ENCODE results near the gene INTS12.

The INTS12 gene

DNA sequence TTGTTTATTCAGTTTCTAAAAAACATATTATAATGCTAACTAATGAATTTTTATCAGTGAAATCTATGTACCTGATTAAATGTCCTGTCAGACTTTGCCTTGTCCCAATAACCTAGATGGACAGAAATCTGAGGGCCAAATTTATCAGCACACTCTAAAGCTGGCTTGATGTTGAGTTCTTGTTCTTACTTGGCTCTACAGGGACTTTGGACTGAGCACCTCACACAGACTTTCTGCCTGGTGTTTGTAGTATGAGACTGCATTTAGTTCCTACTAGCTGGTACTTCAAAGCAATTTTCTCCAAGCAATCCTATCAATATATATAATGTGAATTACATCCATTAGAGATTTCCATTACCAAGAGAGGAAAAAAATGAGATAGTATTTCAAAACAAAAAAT lies 37.8 kb downstream of the INTS12 start:
- Histone ChIP-seq H3K4me3 (ENCODE audit: insufficient read depth in 1 of 2, low read depth in 1 of 2, low read length in 2 of 2) (no peak overlapping the region), H2AFZ (ENCODE audit: low read depth, low read length) (no peak overlapping the region), H2BK15ac (ENCODE audit: low read depth, poor library complexity, severe bottlenecking) (no peak overlapping the region), H3K4ac (ENCODE audit: low read depth in 1 of 2, low read length in 2 of 2) (no peak overlapping the region), H3K18ac (ENCODE audit: low read depth in 1 of 2, low read length in 2 of 2) (no peak overlapping the region), H3K36me3 (ENCODE audit: control insufficient read depth in 1 of 2, insufficient read depth in 2 of 2, low read depth in 1 of 2, low read length in 2 of 2) (no peaks in the 10 kb centered on the region), H3K79me1 (replicated peaks; ENCODE audit: low read length, poor library complexity, severe bottlenecking) (no peaks in the 10 kb centered on the region), H2BK5ac (ENCODE audit: low read depth, low read length, poor library complexity, severe bottlenecking) (no peak overlapping the region), H3K4me2 (ENCODE audit: low read length, poor library complexity, severe bottlenecking) (no peak overlapping the region), H2BK12ac (ENCODE audit: low read length in 2 of 2) (no peak overlapping the region), H2BK120ac (ENCODE audit: low read depth, low read length) (no peak overlapping the region), H3K9ac (ENCODE audit: low read length) (no peak overlapping the region), H4K91ac (ENCODE audit: low read length) (no peak overlapping the region), H3K14ac (ENCODE audit: low read length in 2 of 2) (no peak overlapping the region), H3K4me1 (ENCODE audit: control insufficient read depth, insufficient read depth, low read depth, low read length) (no peaks in the 10 kb centered on the region), H3K27ac (ENCODE audit: low read length, poor library complexity, severe bottlenecking) (no peak overlapping the region), H4K8ac (ENCODE audit: low read length) (no peak overlapping the region), H3K9me3 (ENCODE audit: control insufficient read depth, low read length) (no peaks in the 10 kb centered on the region), H2AK5ac (ENCODE audit: low read length, severe bottlenecking) (no peak overlapping the region), H3K27me3 (ENCODE audit: control insufficient read depth in 1 of 2, insufficient read depth in 1 of 2, low read length in 2 of 2) (no peaks in the 10 kb centered on the region), H3K23ac (ENCODE audit: low read length in 2 of 2) (no peak overlapping the region)
- no peak for DNase-seq

- WGBS = 29% methylated on average over 3 of the region's 5 CpGs
- H3K23ac ChIP-seq (ENCODE audit: low read length in 2 of 2) = no peak overlapping the region
- no peak overlapping the region for H2BK5ac ChIP-seq (ENCODE audit: low read depth, low read length, poor library complexity, severe bottlenecking)
Measured at GRCh38 chr4:105666693-105667092, 41.8 kb downstream of the INTS12 start.

DNA sequence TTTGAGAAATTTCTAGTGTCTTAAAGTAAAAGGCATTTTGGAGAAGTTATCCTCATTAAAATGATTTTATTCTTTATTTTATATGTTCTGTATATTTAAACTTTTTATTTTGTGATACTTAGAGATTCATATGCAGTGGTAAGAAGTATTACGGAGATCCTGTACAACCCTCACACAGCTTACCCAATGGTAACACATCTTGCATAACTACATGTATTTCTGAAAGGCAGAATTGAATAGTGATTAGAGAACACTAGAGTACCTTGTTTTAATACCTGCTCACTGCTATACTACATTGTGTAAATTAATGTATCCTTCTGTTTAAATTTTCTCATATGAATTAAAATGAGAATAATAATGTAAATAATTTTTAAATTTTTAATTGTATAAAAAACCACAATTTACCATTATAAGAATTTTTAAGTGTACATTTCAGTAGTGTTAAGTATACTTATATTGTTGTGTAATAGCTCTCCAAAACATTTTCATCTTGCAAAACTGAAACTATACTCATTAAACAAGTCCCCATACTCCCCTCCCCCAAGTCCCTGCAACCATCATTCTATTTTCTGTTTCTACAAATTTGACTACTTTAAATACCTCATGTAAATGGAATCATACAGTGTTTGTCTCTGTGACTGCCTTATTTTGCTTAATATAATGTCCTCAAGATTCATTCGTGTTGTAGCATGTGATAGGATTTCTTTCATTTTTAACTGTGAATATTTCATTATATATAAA lies 45.4 kb downstream of the INTS12 start:
- no peak overlapping the region for H2BK5ac ChIP-seq (ENCODE audit: low read depth, low read length, poor library complexity, severe bottlenecking)
- WGBS = no CpG with 5 or more reads among the region's 2 CpGs
- no peaks in the 10 kb centered on the region for H3K36me3 ChIP-seq (ENCODE audit: control insufficient read depth in 1 of 2, insufficient read depth in 2 of 2, low read depth in 1 of 2, low read length in 2 of 2)
- no peak overlapping the region for H2BK15ac ChIP-seq (ENCODE audit: low read depth, poor library complexity, severe bottlenecking)
- no peak for DNase-seq
- H3K4me3 ChIP-seq (ENCODE audit: insufficient read depth in 1 of 2, low read depth in 1 of 2, low read length in 2 of 2) = no peak overlapping the region
- H3K9me3 ChIP-seq (ENCODE audit: control insufficient read depth, low read length) = no peaks in the 10 kb centered on the region
- no peak overlapping the region for H2BK120ac ChIP-seq (ENCODE audit: low read depth, low read length)
- H2BK12ac ChIP-seq (ENCODE audit: low read length in 2 of 2) = no peak overlapping the region
- H2AK5ac ChIP-seq (ENCODE audit: low read length, severe bottlenecking) = no peak overlapping the region
- no peak overlapping the region for H3K23ac ChIP-seq (ENCODE audit: low read length in 2 of 2)
- H3K4me1 ChIP-seq (ENCODE audit: control insufficient read depth, insufficient read depth, low read depth, low read length) = no peaks in the 10 kb centered on the region
- no peak overlapping the region for H3K27ac ChIP-seq (ENCODE audit: low read length, poor library complexity, severe bottlenecking)
- no peaks in the 10 kb centered on the region for H3K27me3 ChIP-seq (ENCODE audit: control insufficient read depth in 1 of 2, insufficient read depth in 1 of 2, low read length in 2 of 2)
- no peak overlapping the region for H4K91ac ChIP-seq (ENCODE audit: low read length)
- H2AFZ ChIP-seq (ENCODE audit: low read depth, low read length) = no peak overlapping the region
- H3K4ac ChIP-seq (ENCODE audit: low read depth in 1 of 2, low read length in 2 of 2) = no peak overlapping the region
- no peaks in the 10 kb centered on the region for H3K79me1 ChIP-seq (replicated peaks; ENCODE audit: low read length, poor library complexity, severe bottlenecking)
- H3K18ac ChIP-seq (ENCODE audit: low read depth in 1 of 2, low read length in 2 of 2) = no peak overlapping the region
- no peak overlapping the region for H3K4me2 ChIP-seq (ENCODE audit: low read length, poor library complexity, severe bottlenecking)
- H3K14ac ChIP-seq (ENCODE audit: low read length in 2 of 2) = no peak overlapping the region
- no peak overlapping the region for H3K9ac ChIP-seq (ENCODE audit: low read length)
- no peak overlapping the region for H4K8ac ChIP-seq (ENCODE audit: low read length)

More at GRCh38 chr4:105666693-105667092, 41.8 kb downstream of the INTS12 start:
- H2AK5ac ChIP-seq (ENCODE audit: low read length, severe bottlenecking) = no peak overlapping the region
- no peaks in the 10 kb centered on the region for H3K9me3 ChIP-seq (ENCODE audit: control insufficient read depth, low read length)
- no peak overlapping the region for H2AFZ ChIP-seq (ENCODE audit: low read depth, low read length)
- no peak overlapping the region for H4K91ac ChIP-seq (ENCODE audit: low read length)
- no peaks in the 10 kb centered on the region for H3K4me1 ChIP-seq (ENCODE audit: control insufficient read depth, insufficient read depth, low read depth, low read length)
- H3K9ac ChIP-seq (ENCODE audit: low read length) = no peak overlapping the region
- no peaks in the 10 kb centered on the region for H3K36me3 ChIP-seq (ENCODE audit: control insufficient read depth in 1 of 2, insufficient read depth in 2 of 2, low read depth in 1 of 2, low read length in 2 of 2)
- DNase-seq = peak; percentile 38
- no peaks in the 10 kb centered on the region for H3K27me3 ChIP-seq (ENCODE audit: control insufficient read depth in 1 of 2, insufficient read depth in 1 of 2, low read length in 2 of 2)
- H2BK12ac ChIP-seq (ENCODE audit: low read length in 2 of 2) = no peak overlapping the region
- no peak overlapping the region for H2BK120ac ChIP-seq (ENCODE audit: low read depth, low read length)
- no peak overlapping the region for H3K18ac ChIP-seq (ENCODE audit: low read depth in 1 of 2, low read length in 2 of 2)
- H2BK15ac ChIP-seq (ENCODE audit: low read depth, poor library complexity, severe bottlenecking) = no peak overlapping the region
- H4K8ac ChIP-seq (ENCODE audit: low read length) = no peak overlapping the region
- H3K4ac ChIP-seq (ENCODE audit: low read depth in 1 of 2, low read length in 2 of 2) = no peak overlapping the region
- no peak overlapping the region for H3K27ac ChIP-seq (ENCODE audit: low read length, poor library complexity, severe bottlenecking)
- no peaks in the 10 kb centered on the region for H3K79me1 ChIP-seq (replicated peaks; ENCODE audit: low read length, poor library complexity, severe bottlenecking)
- H3K14ac ChIP-seq (ENCODE audit: low read length in 2 of 2) = no peak overlapping the region
- no peak overlapping the region for H3K4me3 ChIP-seq (ENCODE audit: insufficient read depth in 1 of 2, low read depth in 1 of 2, low read length in 2 of 2)
- no peak overlapping the region for H3K4me2 ChIP-seq (ENCODE audit: low read length, poor library complexity, severe bottlenecking)

DNA sequence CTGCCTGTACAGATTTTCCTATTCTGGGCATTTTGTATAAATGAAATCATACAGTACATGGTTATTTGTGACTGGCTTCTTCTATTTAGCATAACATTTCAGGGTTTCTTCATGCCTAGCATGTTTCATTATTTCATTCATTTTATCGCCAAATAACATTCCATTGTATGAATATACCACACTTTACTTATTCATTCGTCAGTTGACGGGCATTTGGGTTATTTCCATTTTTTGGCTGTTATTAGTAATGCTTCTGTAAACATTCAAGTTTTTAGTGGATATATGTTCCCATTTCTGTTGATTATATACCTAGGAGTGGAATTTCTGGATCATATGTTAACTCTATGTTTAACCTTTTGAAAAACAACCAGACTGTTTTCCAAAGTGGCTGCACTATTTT lies 47.5 kb downstream of the INTS12 start:
- H3K4me2 ChIP-seq (ENCODE audit: low read length, poor library complexity, severe bottlenecking) = no peak overlapping the region
- H3K27me3 ChIP-seq (ENCODE audit: control insufficient read depth in 1 of 2, insufficient read depth in 1 of 2, low read length in 2 of 2) = no peaks in the 10 kb centered on the region
- no peak overlapping the region for H2BK5ac ChIP-seq (ENCODE audit: low read depth, low read length, poor library complexity, severe bottlenecking)
- H2BK120ac ChIP-seq (ENCODE audit: low read depth, low read length) = no peak overlapping the region
- no peaks in the 10 kb centered on the region for H3K4me1 ChIP-seq (ENCODE audit: control insufficient read depth, insufficient read depth, low read depth, low read length)
- H3K23ac ChIP-seq (ENCODE audit: low read length in 2 of 2) = no peak overlapping the region
- no peak overlapping the region for H3K4me3 ChIP-seq (ENCODE audit: insufficient read depth in 1 of 2, low read depth in 1 of 2, low read length in 2 of 2)
- no peak overlapping the region for H2AFZ ChIP-seq (ENCODE audit: low read depth, low read length)
- no peak overlapping the region for H2AK5ac ChIP-seq (ENCODE audit: low read length, severe bottlenecking)
- H3K14ac ChIP-seq (ENCODE audit: low read length in 2 of 2) = no peak overlapping the region
- H3K4ac ChIP-seq (ENCODE audit: low read depth in 1 of 2, low read length in 2 of 2) = no peak overlapping the region
- no peak overlapping the region for H3K27ac ChIP-seq (ENCODE audit: low read length, poor library complexity, severe bottlenecking)
- H3K79me1 ChIP-seq (replicated peaks; ENCODE audit: low read length, poor library complexity, severe bottlenecking) = no peaks in the 10 kb centered on the region
- no peak overlapping the region for H3K9ac ChIP-seq (ENCODE audit: low read length)
- no peak overlapping the region for H2BK15ac ChIP-seq (ENCODE audit: low read depth, poor library complexity, severe bottlenecking)
- no peaks in the 10 kb centered on the region for H3K36me3 ChIP-seq (ENCODE audit: control insufficient read depth in 1 of 2, insufficient read depth in 2 of 2, low read depth in 1 of 2, low read length in 2 of 2)
- H4K8ac ChIP-seq (ENCODE audit: low read length) = no peak overlapping the region
- no peak overlapping the region for H4K91ac ChIP-seq (ENCODE audit: low read length)
- H3K9me3 ChIP-seq (ENCODE audit: control insufficient read depth, low read length) = no peaks in the 10 kb centered on the region
- WGBS = no CpG with 5 or more reads among the region's 3 CpGs
- no peak overlapping the region for H3K18ac ChIP-seq (ENCODE audit: low read depth in 1 of 2, low read length in 2 of 2)
- DNase-seq = no peak
- H2BK12ac ChIP-seq (ENCODE audit: low read length in 2 of 2) = no peak overlapping the region

Data from mesenchymal stem cell (in vitro differentiated cells and primary cell).